ENCODE results near the gene C19orf73.
"Not testable (repeated sequence)": the region's sequence is repeated elsewhere in the genome, so short reads cannot be mapped to it uniquely, and the experiment has no call there.

The C19orf73 gene

GRCh38 chr19:49126575-49126974 is 7.6 kb upstream of the C19orf73 start:
- Histone ChIP-seq H2AFZ (ENCODE audit: low read depth) (no peak overlapping the region), H3K4me1 (ENCODE audit: low read depth, poor library complexity, severe bottlenecking) (peaks cover 19% of the 10 kb centered on the region), H3K4me3 (IDR thresholded peaks at IDR 0.05; ENCODE audit: insufficient read depth, low read depth, low read length) (no peak overlapping the region), H3K79me2 (ENCODE audit: insufficient read depth, low read depth) (no peaks in the 10 kb centered on the region; the same call in 1 of the 2 replicates), H3K4me2 (no peak overlapping the region), H3K27me3 (ENCODE audit: insufficient read depth, low read depth) (peaks cover 13% of the 10 kb centered on the region), H4K20me1 (ENCODE audit: insufficient read depth) (no peaks in the 10 kb centered on the region), H3K27ac (no peak overlapping the region), H3K9ac (no peak overlapping the region), H3K36me3 (ENCODE audit: insufficient read depth) (no peaks in the 10 kb centered on the region)
- TF ChIP-seq CTCF (conservative IDR thresholded peaks at IDR 0.05; ENCODE audit: low read depth, low read length) = no peak

DNA sequence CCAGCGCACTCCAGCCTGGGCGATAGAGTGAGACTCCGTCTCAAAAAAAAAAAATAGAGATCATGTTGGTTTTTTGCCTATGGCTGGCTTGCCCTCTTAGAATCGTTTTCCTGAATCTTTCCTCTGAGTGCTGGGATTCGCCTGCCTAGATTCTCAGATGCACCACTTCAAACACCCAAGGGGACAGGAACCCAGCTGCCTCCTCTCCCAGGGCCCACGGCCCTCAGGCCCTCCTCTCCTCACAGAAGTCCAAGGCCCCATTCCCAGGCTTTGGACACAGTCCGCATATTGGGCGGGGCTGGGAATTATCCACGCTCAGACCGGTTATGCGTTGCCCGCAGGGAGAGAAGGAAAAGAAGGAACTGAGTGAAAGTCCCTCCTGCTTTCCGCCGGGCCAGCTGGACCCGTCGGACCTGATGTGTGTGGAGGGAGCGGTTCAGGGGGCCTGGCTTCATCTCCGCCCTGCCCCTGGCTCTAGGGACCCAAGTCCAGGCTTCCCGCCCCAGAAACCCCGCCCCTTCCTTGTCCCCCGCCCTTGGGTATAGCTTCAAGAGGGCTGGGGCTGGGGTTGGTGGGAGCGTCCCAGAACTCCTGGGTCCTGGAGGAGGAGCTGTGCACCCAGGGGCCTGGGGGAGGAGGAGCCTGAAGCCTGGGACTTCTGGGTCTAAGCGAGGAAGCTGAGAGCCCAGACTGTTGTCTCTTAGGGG is 6.2 kb upstream of the C19orf73 start:
- Histone ChIP-seq H3K9ac (no peak overlapping the region), H4K20me1 (ENCODE audit: insufficient read depth) (no peaks in the 10 kb centered on the region), H3K4me1 (ENCODE audit: low read depth, poor library complexity, severe bottlenecking) (peaks cover 23% of the 10 kb centered on the region), H3K36me3 (ENCODE audit: insufficient read depth) (no peaks in the 10 kb centered on the region), H3K27me3 (ENCODE audit: insufficient read depth, low read depth) (peaks cover 27% of the 10 kb centered on the region), H3K27ac (no peak overlapping the region), H2AFZ (ENCODE audit: low read depth) (no peak overlapping the region), H3K4me3 (IDR thresholded peaks at IDR 0.05; ENCODE audit: insufficient read depth, low read depth, low read length) (no peak overlapping the region), H3K4me2 (no peak overlapping the region), H3K79me2 (ENCODE audit: insufficient read depth, low read depth) (no peaks in the 10 kb centered on the region; the same call in 1 of the 2 replicates)
- TF ChIP-seq CTCF (conservative IDR thresholded peaks at IDR 0.05; ENCODE audit: low read depth, low read length) = no peak

GRCh38 chr19:49123285-49123684 is 4.3 kb upstream of the C19orf73 start:
- H3K79me2 ChIP-seq (ENCODE audit: insufficient read depth, low read depth); H2AFZ ChIP-seq (ENCODE audit: low read depth); H3K36me3 ChIP-seq (ENCODE audit: insufficient read depth); H3K4me3 ChIP-seq (IDR thresholded peaks at IDR 0.05; ENCODE audit: insufficient read depth, low read depth, low read length); H4K20me1 ChIP-seq (ENCODE audit: insufficient read depth); H3K9ac ChIP-seq; H3K27ac ChIP-seq; H3K4me2 ChIP-seq: not testable (repeated sequence)
- H3K4me1 ChIP-seq (ENCODE audit: low read depth, poor library complexity, severe bottlenecking) = peaks cover 17% of the 10 kb centered on the region
- H3K27me3 ChIP-seq (ENCODE audit: insufficient read depth, low read depth) = peaks cover 34% of the 10 kb centered on the region

DNA sequence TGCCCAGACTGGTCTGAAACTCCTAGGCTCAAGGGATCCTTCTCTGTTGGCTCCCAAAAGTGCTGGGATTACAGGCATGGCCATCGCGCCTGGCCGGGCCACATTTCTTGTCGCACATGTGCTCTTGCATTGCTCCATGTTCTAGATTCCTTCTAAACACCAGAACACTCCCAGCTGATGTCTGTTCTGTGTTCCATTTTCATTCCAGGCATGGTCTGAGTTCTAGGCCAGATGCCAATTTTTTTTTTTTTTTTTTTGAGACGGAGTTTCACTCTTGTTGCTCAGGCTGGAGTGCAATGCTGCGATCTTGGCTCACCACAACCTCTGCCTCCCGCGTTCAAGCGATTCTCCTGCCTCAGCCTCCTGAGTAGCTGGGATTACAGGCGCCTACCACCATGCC is 2.9 kb upstream of the C19orf73 start:
- not testable (repeated sequence) for H3K9ac ChIP-seq; H3K79me2 ChIP-seq (ENCODE audit: insufficient read depth, low read depth); H4K20me1 ChIP-seq (ENCODE audit: insufficient read depth); H3K27ac ChIP-seq; H2AFZ ChIP-seq (ENCODE audit: low read depth); H3K4me2 ChIP-seq; H3K4me3 ChIP-seq (IDR thresholded peaks at IDR 0.05; ENCODE audit: insufficient read depth, low read depth, low read length); H3K36me3 ChIP-seq (ENCODE audit: insufficient read depth)
- peaks cover 34% of the 10 kb centered on the region for H3K27me3 ChIP-seq (ENCODE audit: insufficient read depth, low read depth)
- peaks cover 18% of the 10 kb centered on the region for H3K4me1 ChIP-seq (ENCODE audit: low read depth, poor library complexity, severe bottlenecking)

- Histone ChIP-seq H3K79me2 (ENCODE audit: insufficient read depth, low read depth) (no peaks in the 10 kb centered on the region), H4K20me1 (ENCODE audit: insufficient read depth) (no peaks in the 10 kb centered on the region), H3K36me3 (ENCODE audit: insufficient read depth) (no peaks in the 10 kb centered on the region), H3K4me1 (ENCODE audit: low read depth, poor library complexity, severe bottlenecking) (peaks cover 18% of the 10 kb centered on the region), H2AFZ (ENCODE audit: low read depth) (no peak overlapping the region), H3K27me3 (ENCODE audit: insufficient read depth, low read depth) (peaks cover 34% of the 10 kb centered on the region), H3K27ac (no peak overlapping the region), H3K4me2 (peak overlapping the region; percentile 96; the same call in 1 of the 2 replicates), H3K4me3 (IDR thresholded peaks at IDR 0.05; ENCODE audit: insufficient read depth, low read depth, low read length) (no peak overlapping the region), H3K9ac (no peak overlapping the region)
- TF ChIP-seq CTCF (conservative IDR thresholded peaks at IDR 0.05; ENCODE audit: low read depth, low read length) = no peak
These were observed 1.9 kb upstream of the C19orf73 start for GRCh38 chr19:49120868-49121267.
